ENCODE data around the gene ZFY.

ZFY gene

DNA sequence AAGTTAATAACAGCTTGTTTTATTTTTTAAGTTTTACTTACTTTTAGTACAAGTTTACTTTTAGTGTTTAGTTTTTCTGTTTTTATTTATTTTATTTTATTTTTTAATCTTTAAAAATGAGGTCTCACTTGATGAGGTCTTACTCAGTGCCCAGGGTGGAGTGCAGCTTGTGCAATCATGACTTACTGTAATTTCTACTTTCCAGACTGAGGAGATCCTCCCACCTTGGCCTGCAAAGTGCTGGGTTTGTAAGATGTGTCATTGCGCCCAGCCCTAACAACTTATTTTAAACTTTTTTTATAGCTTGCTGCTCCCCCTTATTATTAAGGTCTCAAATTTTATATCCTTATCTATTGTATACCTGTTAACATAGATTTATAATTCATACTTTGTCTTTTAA is 41.7 kb upstream of the ZFY start:
- TF ChIP-seq POLR2AphosphoS5 (IDR thresholded peaks at IDR 0.05; ENCODE audit: low read depth, low read length) (no peak), SIN3A (IDR thresholded peaks at IDR 0.05; ENCODE audit: borderline replicate concordance, insufficient read depth, low read length) (no peak), FOXP2 (optimal IDR thresholded peaks at IDR 0.05; ENCODE audit: borderline replicate concordance, extremely low read depth, extremely low read length, insufficient read depth) (no peak), TAF1 (IDR thresholded peaks at IDR 0.05; ENCODE audit: borderline replicate concordance, insufficient read depth, low read length) (no peak)
- TF ChIP-seq, protein P1, sequence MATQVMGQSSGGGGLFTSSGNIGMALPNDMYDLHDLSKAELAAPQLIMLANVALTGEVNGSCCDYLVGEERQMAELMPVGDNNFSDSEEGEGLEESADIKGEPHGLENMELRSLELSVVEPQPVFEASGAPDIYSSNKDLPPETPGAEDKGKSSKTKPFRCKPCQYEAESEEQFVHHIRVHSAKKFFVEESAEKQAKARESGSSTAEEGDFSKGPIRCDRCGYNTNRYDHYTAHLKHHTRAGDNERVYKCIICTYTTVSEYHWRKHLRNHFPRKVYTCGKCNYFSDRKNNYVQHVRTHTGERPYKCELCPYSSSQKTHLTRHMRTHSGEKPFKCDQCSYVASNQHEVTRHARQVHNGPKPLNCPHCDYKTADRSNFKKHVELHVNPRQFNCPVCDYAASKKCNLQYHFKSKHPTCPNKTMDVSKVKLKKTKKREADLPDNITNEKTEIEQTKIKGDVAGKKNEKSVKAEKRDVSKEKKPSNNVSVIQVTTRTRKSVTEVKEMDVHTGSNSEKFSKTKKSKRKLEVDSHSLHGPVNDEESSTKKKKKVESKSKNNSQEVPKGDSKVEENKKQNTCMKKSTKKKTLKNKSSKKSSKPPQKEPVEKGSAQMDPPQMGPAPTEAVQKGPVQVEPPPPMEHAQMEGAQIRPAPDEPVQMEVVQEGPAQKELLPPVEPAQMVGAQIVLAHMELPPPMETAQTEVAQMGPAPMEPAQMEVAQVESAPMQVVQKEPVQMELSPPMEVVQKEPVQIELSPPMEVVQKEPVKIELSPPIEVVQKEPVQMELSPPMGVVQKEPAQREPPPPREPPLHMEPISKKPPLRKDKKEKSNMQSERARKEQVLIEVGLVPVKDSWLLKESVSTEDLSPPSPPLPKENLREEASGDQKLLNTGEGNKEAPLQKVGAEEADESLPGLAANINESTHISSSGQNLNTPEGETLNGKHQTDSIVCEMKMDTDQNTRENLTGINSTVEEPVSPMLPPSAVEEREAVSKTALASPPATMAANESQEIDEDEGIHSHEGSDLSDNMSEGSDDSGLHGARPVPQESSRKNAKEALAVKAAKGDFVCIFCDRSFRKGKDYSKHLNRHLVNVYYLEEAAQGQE (IDR thresholded peaks at IDR 0.05; ENCODE audit: insufficient read depth in 1 of 2, low read depth in 2 of 2, low read length in 2 of 2) = no peak

DNA sequence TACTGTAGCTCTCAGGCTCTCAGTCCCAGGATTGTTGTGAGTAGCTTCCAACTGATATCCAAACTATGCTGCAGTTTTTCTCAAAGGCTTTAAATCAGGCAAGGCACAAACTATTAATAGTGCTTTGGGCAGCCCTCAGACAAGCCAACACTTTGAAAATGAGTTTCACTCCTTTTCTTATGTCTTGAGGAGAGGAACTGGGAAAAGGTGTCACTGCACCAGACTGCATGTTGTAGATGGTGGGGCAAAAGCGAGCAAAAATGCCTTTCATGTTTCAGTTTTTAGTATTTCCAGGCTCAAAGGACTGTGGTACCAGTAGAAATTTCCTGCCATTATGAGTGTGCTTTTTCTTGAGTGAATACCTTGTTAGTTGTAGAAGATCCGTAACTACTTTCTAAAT is 39.1 kb upstream of the ZFY start:
- TF ChIP-seq SIN3A (IDR thresholded peaks at IDR 0.05; ENCODE audit: borderline replicate concordance, insufficient read depth, low read length) = no peak
- TF ChIP-seq, protein P1 (IDR thresholded peaks at IDR 0.05; ENCODE audit: insufficient read depth in 1 of 2, low read depth in 2 of 2, low read length in 2 of 2) = no peak
- no peak for TF ChIP-seq POLR2AphosphoS5 (IDR thresholded peaks at IDR 0.05; ENCODE audit: low read depth, low read length)
- TF ChIP-seq TAF1 (IDR thresholded peaks at IDR 0.05; ENCODE audit: borderline replicate concordance, insufficient read depth, low read length) = no peak
- no peak for TF ChIP-seq FOXP2 (optimal IDR thresholded peaks at IDR 0.05; ENCODE audit: borderline replicate concordance, extremely low read depth, extremely low read length, insufficient read depth)

DNA sequence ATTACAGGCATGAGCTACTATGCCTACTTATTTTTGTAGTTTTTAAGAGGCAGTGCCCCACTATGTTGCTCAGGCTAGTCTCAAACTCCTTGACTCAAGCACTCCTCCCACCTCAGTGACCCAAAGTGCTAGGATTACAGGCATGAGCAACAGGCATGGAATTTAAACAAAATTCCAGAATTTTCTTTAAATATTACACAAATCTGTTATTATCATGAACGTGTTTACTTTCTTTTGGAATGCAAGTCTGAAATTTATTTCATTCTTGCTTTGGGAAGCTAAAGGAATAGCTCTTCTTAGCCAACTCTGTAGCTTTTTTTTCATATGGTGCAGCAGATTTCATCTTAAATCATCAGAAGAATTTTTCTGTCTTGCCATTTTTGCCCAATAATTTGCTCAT is 27.8 kb upstream of the ZFY start:
- TF ChIP-seq SIN3A (IDR thresholded peaks at IDR 0.05; ENCODE audit: borderline replicate concordance, insufficient read depth, low read length) (no peak), POLR2AphosphoS5 (IDR thresholded peaks at IDR 0.05; ENCODE audit: low read depth, low read length) (no peak), TAF1 (IDR thresholded peaks at IDR 0.05; ENCODE audit: borderline replicate concordance, insufficient read depth, low read length) (no peak), FOXP2 (optimal IDR thresholded peaks at IDR 0.05; ENCODE audit: borderline replicate concordance, extremely low read depth, extremely low read length, insufficient read depth) (no peak)
- TF ChIP-seq, protein P1 (IDR thresholded peaks at IDR 0.05; ENCODE audit: insufficient read depth in 1 of 2, low read depth in 2 of 2, low read length in 2 of 2) = no peak

DNA sequence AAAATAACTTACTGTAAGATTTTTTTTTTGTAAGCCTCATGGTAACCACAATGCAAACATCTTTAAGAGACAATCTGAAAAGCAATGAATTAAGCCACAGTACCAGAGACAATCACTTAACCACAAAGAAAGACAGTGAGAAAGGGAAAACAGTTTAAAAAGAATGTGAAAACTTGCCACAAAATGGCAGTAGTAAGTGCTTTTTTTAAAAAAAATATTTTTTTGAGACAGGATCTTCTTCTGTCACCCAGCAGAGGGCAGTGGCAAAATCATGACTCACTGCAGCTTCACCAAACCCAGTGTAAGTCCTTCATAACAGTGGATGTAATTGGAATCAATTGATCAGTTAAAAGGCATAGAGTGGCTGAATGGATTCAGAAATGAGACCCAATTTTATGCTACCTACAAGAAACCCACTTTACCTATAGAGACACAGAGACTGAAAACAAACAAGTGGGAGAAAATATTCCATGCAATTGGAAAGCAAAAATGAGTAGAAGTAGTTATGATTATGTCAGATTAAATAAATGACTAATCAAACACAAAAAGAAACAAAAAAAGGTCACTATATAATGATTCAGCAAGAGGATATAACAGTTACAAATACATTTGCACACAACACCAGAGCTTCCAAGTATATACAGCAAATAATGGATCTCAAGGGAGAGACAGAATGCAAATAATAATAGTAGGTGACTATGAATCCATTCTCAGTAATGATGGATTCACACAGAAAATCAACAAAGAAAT is 21.9 kb upstream of the ZFY start:
- TF ChIP-seq FOXP2 (optimal IDR thresholded peaks at IDR 0.05; ENCODE audit: borderline replicate concordance, extremely low read depth, extremely low read length, insufficient read depth) (no peak), SIN3A (IDR thresholded peaks at IDR 0.05; ENCODE audit: borderline replicate concordance, insufficient read depth, low read length) (no peak)

DNA sequence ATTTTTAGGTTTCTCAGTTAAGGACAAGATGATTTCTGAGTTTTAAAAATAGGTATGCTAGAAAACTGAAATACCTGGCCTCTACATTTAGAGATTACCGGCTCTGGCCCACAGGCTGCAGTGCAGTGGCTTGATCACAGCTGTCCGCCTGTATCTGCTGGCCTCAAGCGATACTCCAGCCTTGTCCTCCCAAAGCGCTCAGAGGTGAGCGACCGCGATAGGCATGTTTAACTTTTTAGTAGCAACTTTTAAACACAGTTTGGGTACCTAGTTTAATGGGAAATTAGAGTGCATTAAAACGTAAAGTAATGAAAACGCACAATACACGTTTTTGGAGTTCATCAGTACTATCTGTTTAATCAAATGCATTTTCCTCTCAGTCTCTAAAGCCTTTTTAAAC is 1.1 kb upstream of the ZFY start:
- TF ChIP-seq FOXP2 (optimal IDR thresholded peaks at IDR 0.05; ENCODE audit: borderline replicate concordance, extremely low read depth, extremely low read length, insufficient read depth) = no peak

DNA sequence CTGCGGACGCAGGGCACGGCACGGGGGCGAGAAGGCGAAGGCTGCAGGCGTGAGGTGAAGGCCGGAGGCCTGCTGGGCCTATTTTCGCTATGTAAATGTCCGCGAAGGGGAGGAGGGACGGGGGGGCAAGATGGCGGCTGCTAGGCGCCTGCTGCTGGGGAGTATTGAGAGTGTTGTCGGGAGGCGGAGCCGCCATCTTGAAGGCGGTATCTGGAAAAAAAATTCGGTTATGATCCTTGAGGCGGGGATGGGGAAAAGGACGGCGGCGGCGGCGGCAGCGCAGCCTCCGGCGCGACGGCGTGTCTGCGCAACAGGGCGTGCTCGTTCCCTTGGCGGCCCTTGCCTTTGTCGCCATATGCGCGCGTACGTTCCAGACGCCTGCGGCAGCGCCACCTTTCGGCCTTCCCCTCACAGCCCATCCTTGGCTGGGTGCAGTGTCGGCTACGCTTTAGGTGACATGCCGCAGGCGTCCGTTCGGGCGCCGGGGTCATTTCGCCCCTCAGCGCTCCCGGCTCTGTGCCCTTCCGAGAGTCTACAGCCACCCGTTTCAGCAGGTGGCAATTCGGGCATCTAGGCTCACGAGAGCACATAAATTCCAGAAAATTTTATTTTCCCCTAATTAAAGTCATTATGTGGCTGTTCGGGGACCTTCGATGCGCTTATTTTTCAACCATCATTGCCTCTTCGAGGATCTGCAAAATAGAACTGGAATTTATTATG is 695 bp downstream of the ZFY start:
- TF ChIP-seq TAF1 (IDR thresholded peaks at IDR 0.05; ENCODE audit: borderline replicate concordance, insufficient read depth, low read length) (no peak), FOXP2 (optimal IDR thresholded peaks at IDR 0.05; ENCODE audit: borderline replicate concordance, extremely low read depth, extremely low read length, insufficient read depth) (no peak), POLR2AphosphoS5 (IDR thresholded peaks at IDR 0.05; ENCODE audit: low read depth, low read length) (no peak), SIN3A (IDR thresholded peaks at IDR 0.05; ENCODE audit: borderline replicate concordance, insufficient read depth, low read length) (no peak)
- TF ChIP-seq, protein P1 (IDR thresholded peaks at IDR 0.05; ENCODE audit: insufficient read depth in 1 of 2, low read depth in 2 of 2, low read length in 2 of 2) = no peak
